ENCODE results near the gene GOLGA1.
"Not testable (repeated sequence)": the region's sequence is repeated elsewhere in the genome, so short reads cannot be mapped to it uniquely, and the experiment has no call there.

GOLGA1 gene

DNA sequence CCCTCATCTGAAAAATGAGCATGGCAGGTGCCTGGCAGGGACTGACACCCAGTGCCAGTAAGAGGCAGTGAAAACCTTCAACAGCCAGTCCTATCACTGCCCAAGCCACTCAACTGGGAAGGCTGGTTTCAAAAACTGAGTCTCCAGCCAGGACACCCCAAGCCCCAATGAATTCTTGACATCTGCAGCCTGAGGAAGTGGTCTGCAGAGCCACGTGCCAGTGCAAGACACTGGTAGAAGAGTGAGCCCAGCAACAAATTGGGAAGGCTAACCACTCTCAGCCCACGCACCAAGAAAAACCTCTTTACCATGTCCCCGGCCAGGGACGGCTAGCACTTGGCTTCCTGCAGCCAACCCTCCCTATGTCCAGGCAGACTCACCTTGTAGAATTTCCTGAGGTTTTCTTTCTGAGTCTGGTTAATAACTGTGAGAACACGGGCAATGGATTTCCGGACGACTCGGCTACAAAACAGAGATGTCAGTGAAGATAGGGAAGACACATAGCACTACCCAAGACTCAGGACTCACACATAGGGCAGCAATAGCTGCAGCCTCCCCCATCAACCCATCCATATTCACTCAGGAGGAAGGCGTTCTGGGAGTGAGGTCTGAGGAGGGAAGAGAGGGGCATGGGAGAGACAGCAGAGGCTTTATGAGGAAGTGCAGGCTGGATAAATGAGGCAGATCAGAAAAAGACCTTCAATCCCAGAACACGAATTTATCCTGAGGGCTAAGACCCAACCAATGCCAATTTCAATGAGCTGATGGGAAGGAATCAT lies 80.9 kb downstream of the GOLGA1 start:
- no peak for DNase-seq (ENCODE audit: low read depth)

DNA sequence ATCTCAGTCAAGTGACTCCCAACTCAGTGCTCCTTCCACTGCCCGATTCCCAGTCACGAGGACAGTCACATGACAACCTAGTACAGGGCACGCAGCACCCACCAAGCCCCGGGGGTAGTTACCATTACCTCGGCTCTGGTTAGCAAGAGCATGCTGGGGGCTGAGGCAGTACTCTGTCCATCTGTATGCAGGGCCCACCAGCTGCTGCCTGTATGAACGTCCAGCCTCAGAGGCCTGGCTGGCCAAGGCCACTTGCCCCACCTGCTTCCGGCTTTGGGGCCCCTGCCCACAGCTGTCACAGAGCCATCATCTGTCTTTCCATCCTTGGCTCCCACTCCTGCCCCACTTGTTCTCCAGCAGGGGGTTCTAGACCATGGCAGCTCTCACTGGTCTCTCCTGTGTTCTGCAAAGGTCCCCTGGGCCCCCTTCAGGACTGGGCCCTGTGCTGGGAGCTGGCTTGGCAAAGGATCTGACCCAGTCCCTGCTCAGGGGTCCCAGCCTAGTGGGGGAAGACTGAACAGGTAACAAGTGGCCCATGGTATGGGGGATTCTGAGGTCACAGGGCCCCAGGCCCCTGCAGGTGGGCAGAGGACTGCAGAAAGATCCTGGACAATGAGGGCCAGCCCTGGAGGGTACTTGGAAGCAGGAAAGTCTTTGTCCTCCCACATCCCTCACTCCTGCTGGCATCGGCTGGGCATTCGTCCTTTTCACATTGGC lies 82.4 kb downstream of the GOLGA1 start:
- DNase-seq (ENCODE audit: low read depth), result no peak

GRCh38 chr9:124857533-124858162 lies 83.2 kb downstream of the GOLGA1 start:
- no peak for DNase-seq (ENCODE audit: low read depth)

- no peak for DNase-seq (ENCODE audit: low read depth)
These were observed 84.7 kb downstream of the GOLGA1 start for GRCh38 chr9:124855944-124856765.

DNA sequence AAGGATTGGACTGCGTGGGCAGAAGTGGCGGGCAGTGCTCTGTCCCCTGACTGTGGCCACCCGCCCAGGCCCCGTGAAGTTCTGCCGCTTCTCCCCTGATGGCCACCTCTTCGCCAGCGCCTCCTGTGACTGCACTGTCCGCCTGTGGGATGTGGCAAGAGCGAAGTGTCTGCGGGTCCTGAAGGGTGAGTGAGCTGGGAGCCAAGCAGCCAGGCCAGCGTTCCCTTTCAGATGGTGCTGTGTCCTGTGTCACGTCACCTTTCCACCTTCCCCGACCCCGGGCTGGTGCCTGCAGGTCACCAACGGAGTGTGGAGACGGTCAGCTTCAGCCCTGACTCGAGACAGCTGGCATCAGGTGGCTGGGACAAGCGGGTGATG lies 85.3 kb downstream of the GOLGA1 start:
- DNase-seq (ENCODE audit: low read depth), result no peak

- no peak for DNase-seq (ENCODE audit: low read depth)
These were observed 86.1 kb downstream of the GOLGA1 start for GRCh38 chr9:124854822-124855221.

DNA sequence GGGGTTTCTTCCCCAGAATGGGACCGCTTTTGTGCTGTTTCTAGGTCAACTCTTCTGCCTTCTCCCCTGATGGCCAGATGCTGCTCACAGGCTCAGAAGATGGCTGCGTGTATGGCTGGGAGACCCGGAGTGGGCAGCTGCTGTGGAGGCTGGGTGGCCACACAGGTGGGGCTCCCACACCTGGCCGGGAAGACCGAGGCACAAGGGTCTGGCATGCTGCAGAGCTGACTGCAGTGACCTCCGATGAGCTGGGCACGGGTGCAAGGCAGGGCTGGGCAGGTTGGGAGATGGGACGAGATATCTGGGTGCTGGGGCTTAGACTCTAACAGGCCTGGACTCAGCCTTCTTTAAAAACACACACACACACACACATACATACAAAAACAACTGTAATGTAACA lies 86.7 kb downstream of the GOLGA1 start:
- no peak for DNase-seq (ENCODE audit: low read depth)

GRCh38 chr9:124853605-124854143 lies 87.2 kb downstream of the GOLGA1 start:
- no peak for DNase-seq (ENCODE audit: low read depth)

DNA sequence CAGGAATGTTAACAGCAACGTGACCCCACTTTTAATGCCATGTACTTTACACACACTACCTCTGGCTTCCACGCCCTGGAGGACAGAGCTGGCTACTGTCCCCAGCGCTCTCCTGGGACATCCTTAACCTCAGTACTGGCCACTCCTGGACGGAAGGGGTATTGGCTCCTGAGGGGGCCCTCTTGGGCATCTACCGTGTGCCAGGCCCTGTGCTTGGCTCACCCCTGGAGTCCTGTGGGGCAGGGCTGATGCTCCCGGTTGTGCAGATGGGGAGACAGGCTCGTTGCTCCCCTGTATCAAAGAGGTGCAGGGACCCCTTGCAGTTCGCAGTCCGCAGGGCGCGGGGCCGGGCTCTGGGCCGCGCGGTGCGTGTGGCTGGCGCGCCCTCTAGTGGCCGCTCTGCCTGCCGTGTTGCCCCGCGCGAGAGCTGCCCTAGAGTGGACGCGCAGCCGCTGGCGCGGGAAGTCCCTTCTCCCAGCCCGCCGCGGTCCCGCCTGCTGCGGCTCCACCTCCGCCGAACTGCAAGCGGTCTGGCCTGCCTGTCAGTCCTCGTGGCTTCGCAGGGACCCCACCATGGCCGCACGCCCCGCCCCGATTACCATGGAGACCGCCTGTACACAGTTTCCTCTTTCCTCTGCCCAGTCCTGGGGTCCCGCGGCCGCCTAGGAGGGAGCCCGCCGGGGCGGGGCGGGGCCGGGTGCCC lies 87.9 kb downstream of the GOLGA1 start, which contains the start of gene WDR38:
WDR38 (plus strand) TSS at position 632 of the 703 bp plus-strand sequence. CDS start 72 bp downstream, outside the sequence.
- peak; percentile 63 for DNase-seq (ENCODE audit: low read depth)

DNA sequence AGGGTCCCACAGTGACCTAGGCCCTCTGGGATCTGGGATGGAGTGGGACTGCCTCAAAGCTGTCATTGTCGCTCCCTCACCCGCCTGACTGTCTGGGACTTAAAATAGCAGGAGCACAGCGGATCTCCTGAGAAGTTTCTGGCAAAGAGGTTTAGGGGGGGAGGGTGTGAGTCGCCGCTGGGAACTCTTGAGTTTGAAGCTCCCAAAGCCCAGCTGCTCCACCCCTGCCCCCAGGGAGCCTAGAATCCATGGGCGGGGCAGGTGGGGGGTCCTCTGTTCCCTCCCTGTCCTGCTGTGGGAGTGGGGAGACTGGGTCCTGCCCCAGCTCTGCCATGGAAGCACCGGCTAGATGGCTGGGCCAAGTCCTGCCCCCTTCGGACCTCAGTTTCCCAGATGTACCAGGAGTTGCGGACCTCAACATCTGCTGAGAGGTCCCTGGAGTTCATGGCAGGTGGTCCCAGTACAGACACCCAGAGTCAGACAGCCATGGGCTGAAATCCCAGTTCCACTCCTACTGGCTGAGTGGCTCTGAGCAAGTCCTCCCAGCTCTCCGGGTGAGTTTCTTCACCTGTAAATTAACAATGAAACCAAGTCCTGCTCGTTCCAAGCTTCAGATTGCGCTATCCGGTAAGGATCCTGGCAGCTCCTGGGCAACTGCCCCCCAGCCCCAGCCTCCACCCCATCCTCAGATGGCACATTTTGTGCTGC lies 88.6 kb downstream of the GOLGA1 start:
- DNase-seq (ENCODE audit: low read depth), result no peak

- no peak for DNase-seq (ENCODE audit: low read depth)
These were observed 91.1 kb downstream of the GOLGA1 start for GRCh38 chr9:124849801-124850200.

DNA sequence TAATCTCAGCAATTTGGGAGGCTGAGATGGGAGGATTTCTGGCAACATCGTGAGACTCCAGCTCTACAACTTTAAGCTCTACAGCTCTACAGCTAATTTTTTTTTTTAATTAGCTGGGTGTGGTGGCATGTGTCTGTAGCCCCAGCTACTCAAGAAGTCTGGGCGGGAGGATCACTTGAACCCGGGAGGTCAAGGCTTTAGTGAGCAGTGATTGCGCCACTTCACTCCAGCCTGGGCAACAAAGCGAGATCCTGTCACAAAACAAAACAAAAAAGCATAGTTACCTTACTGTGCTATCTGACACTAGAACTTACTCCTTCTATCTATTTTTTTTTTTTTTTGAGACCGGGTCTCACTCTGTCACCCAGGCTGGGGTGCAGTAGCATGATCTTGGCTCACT lies 93.9 kb downstream of the GOLGA1 start:
- no peak for DNase-seq (ENCODE audit: low read depth)

GRCh38 chr9:124846467-124846866 lies 94.4 kb downstream of the GOLGA1 start:
- DNase-seq (ENCODE audit: low read depth), result not testable (repeated sequence)

GRCh38 chr9:124844291-124844690 lies 96.6 kb downstream of the GOLGA1 start:
- DNase-seq (ENCODE audit: low read depth), result no peak

- no peak for DNase-seq (ENCODE audit: low read depth)
These were observed 97.3 kb downstream of the GOLGA1 start for GRCh38 chr9:124843456-124844034.

DNA sequence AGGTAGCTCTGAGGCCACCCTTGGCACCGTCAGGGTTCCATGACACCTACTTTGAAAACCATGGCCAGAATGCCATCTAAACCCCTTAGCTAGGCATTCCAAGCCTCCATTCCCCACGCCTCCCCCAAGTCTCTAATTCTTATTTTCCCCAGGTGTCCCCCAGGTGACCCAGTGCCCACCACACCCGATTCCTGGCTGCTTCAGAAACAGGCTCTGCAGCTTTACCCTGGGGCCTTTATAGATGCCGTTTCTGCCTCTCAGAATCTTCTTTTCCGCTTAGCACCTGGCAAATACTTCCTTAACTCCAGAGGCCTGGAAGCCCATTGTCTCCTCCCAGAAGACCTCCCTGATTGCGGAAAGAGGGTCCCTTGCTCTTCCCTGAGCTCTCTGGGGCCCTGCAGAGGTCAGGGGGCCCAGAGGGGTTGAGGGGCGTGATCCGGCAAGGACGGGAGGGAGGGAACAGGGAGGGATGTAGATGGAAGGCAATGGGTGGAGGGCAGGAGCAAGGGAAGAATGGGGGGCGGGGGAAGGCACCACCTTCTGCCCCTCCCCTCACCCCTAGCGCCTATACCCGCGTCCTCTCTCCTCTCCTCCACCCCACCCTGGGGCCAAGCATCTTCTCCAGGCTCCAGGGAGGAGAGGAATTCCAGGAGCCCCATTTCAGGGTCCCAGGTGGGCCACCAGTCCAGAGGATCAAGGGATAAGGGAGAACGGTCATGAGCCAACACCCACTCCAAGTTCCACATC lies 99.6 kb downstream of the GOLGA1 start:
- no peak for DNase-seq (ENCODE audit: low read depth)

- no peak for DNase-seq (ENCODE audit: low read depth)
These were observed 100.5 kb downstream of the GOLGA1 start for GRCh38 chr9:124840300-124840833.

DNA sequence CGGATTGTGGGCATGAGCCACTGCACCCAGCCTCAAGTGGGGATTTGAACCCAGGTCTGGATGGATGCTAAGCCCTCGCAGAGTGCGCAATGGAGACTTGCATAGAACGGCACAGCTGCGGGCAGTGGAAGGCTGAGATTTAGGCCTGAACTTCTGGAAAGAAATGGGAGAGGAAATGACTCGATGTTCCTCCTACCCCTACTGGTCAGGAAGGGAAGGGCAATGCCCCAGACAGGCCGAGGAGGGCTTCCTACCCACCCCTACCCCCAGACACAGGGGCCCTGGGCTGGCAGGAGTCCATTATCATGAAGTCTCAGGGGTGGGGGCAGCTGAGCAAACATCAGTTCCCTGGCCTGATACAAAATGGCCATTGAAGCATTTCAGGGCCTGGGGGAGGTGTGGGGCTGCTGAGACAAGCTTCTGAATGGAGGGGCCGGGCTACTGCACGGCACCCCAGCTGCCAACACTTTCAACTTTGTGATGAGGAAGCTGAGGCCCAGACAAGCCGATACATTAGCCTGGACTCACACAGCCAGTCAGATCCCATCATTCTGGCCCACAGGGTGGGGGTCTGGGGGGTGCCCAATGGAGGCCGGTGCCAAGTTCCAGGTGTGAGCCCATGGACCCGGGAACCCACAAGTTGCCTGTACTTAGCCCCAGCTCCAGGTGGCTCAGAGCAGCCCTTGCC lies 101.1 kb downstream of the GOLGA1 start:
- DNase-seq (ENCODE audit: low read depth), result no peak

Data from T follicular helper cell (primary cell).